ENCODE results near the gene TNS2.
A peak's percentile ranks its signal among the peaks of the same experiment; 100 is the strongest.

The TNS2 gene

GRCh38 chr12:53060721-53061276 is 10.9 kb downstream of the TNS2 start:
- ChIA-PET CTCF (interaction anchor here (0.7 to 2.5 kb wide), 5 partner anchors 8 to 109 kb away, joined by 3 to 18 read pairs (median 4); no protein-coding TSS in a partner anchor), POLR2A (ENCODE audit: low non-redundant PET) (no interaction called here)
- TF ChIP-seq, protein P1, sequence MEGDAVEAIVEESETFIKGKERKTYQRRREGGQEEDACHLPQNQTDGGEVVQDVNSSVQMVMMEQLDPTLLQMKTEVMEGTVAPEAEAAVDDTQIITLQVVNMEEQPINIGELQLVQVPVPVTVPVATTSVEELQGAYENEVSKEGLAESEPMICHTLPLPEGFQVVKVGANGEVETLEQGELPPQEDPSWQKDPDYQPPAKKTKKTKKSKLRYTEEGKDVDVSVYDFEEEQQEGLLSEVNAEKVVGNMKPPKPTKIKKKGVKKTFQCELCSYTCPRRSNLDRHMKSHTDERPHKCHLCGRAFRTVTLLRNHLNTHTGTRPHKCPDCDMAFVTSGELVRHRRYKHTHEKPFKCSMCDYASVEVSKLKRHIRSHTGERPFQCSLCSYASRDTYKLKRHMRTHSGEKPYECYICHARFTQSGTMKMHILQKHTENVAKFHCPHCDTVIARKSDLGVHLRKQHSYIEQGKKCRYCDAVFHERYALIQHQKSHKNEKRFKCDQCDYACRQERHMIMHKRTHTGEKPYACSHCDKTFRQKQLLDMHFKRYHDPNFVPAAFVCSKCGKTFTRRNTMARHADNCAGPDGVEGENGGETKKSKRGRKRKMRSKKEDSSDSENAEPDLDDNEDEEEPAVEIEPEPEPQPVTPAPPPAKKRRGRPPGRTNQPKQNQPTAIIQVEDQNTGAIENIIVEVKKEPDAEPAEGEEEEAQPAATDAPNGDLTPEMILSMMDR (conservative IDR thresholded peaks at IDR 0.05; ENCODE audit: low read depth): no peak
- no peak for DNase-seq (ENCODE audit: low spot score)
- H3K27ac ChIP-seq: peak overlapping the region; percentile 97

DNA sequence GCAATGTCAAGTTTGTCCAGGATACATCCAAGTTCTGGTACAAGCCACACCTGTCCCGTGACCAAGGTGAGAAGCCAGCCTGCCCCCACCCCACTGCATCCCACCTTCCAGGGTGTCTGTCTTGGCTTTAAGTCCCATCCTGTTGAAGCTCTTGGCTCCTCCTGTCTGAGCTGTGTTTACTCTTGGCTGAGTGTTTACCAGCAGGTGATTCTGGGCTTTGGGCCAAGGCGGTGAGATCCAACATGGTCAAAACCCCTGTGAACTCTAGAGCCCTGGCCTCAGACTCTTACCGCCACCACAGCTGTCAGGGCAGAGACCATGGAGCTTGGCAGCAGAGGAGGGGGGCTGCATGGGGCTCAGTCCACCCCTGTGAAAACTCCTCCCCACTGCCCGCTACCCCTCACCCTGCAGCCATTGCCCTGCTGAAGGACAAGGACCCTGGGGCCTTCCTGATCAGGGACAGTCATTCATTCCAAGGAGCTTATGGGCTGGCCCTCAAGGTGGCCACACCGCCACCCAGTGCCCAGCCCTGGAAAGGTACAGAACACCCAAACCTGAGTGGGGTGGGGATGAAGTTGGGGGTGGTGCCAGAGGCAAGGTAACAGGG is 11.6 kb downstream of the TNS2 start:
- ChIA-PET POLR2A (ENCODE audit: low non-redundant PET) (interaction anchor here (0.6 kb wide), 1 partner anchor 820 kb away, joined by 3 read pairs; no protein-coding TSS in a partner anchor), CTCF (interaction anchor here (0.7 to 2.5 kb wide), 4 partner anchors 8 to 109 kb away, joined by 3 to 18 read pairs (median 5); no protein-coding TSS in a partner anchor)
- DNase-seq (ENCODE audit: low spot score): no peak
- peak overlapping the region; percentile 97 for H3K27ac ChIP-seq
- TF ChIP-seq, protein P1 (conservative IDR thresholded peaks at IDR 0.05; ENCODE audit: low read depth): no peak; the same call in 1 of the 2 replicates

DNA sequence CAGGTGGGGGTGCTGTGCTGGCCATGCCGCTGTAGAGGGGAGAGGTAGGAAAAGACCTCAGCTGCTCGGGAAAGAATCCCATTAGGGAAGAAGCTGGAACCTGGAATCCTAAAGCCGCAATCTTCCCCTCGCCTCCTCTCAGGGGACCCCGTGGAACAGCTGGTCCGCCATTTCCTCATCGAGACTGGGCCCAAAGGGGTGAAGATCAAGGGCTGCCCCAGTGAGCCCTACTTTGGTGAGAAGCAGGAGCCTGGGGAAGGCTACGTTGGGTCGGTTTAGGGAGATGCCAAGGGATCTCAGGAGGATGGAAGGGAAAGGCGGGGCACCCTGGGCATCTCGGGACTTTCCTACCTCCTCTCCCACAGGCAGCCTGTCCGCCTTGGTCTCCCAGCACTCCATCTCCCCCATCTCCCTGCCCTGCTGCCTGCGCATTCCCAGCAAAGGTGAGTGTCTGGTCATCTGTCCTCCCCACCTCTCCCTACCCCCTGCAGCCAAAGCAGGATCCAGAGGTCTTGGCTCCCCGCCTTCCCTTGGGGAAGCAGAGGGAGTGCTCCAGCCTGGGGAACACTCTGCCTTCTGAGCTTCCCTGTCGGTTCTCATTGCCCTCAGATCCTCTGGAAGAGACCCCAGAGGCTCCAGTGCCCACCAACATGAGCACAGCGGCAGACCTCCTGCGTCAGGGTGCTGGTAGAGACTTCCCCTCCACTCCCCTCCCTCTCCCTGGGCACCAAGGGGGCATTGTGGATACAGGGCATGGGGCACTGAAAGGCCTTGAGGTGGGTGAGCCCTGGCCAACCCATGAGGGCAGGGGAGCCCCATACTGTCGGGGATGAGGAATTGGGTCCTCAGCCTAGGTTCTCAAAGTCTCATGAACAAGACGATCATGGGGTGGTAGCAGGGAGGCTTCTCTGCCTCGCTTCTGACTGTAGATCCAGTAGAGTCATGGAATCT is 12.4 kb downstream of the TNS2 start:
- POLR2A ChIA-PET (ENCODE audit: low non-redundant PET): interaction anchor here (0.6 kb wide), 1 partner anchor 820 kb away, joined by 3 read pairs; no protein-coding TSS in a partner anchor

DNA sequence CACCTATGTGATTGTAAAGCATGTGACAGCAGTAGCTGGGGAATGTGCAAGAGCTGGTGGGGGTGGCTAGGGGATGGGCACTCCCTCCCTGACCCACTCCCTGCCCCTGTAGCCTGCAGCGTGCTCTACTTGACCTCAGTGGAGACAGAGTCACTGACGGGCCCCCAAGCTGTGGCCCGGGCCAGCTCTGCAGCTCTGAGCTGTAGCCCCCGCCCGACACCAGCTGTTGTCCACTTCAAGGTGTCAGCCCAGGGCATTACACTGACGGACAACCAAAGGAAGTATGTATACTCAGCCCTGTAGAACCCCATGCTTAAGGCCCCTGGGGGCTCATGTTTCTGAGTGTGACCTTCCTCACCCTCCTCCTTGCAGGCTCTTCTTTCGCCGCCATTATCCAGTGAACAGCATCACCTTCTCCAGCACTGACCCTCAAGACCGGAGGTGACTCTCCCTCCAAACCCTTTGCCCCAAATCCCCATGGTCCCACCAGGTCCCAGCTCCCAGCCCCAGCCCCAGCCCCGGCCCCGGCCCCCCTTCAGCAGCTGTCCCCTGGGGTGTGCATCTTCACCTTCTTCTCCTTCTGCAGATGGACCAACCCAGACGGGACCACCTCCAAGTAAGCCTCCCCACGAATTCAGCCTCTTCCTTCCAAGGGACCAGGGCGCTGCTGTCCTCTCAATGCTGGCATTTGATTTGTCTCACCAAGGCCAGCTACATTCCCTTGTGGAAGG is 13.3 kb downstream of the TNS2 start:
- ChIA-PET CTCF (interaction anchor here (0.8 to 7.5 kb wide), 3 partner anchors 9 to 37 kb away, joined by 3 to 132 read pairs (median 18); partner anchors contain the start of genes IGFBP6 and SOAT2), POLR2A (ENCODE audit: low non-redundant PET) (no interaction called here)
- DNase-seq (ENCODE audit: low spot score): no peak
- H3K27ac ChIP-seq: peak overlapping the region; percentile 97
- TF ChIP-seq, protein P1 (conservative IDR thresholded peaks at IDR 0.05; ENCODE audit: low read depth): no peak

More for the DNA sequence above, 12.4 kb downstream of the TNS2 start:
- TF ChIP-seq, protein P1 (conservative IDR thresholded peaks at IDR 0.05; ENCODE audit: low read depth): no peak
- CTCF ChIA-PET: interaction anchor here (1.5 to 2.5 kb wide), 3 partner anchors 9 to 37 kb away, joined by 4 to 18 read pairs (median 6); no protein-coding TSS in a partner anchor
- no peak for DNase-seq (ENCODE audit: low spot score)
- peak overlapping the region; percentile 97 for H3K27ac ChIP-seq

GRCh38 chr12:53063708-53064612 is 14.1 kb downstream of the TNS2 start:
- ChIA-PET POLR2A (ENCODE audit: low non-redundant PET) (no interaction called here), CTCF (interaction anchor here (0.8 to 7.5 kb wide), 3 partner anchors 10 to 116 kb away, joined by 3 to 132 read pairs (median 6); partner anchors contain the start of genes IGFBP6, SOAT2 and ZNF740)
- peak overlapping the region; percentile 97 for H3K27ac ChIP-seq
- no peak for DNase-seq (ENCODE audit: low spot score)
- TF ChIP-seq, protein P1 (conservative IDR thresholded peaks at IDR 0.05; ENCODE audit: low read depth): no peak

Measured in RWPE1 (cell line).